Uterus (tissue), 2 donors: Measurements from ENCODE around the gene NUP93.

Experiments used
- POLR2A ChIP-seq, 2 donors: fragments of 450-650 bp; IDR thresholded peaks; one replicate each; pipeline ENCODE4 v1.6.1; 2016; ENCODE audit warnings: antibody characterized with exemption in 2 of 2, mild to moderate bottlenecking in 1 of 2, moderate library complexity in 1 of 2
- TF ChIP-seq, protein P1 (sequence below), 4 experiments: fragments of 200-600 bp in 2 of 4; fragments of 450-650 bp in 2 of 4; sonication (generic) in 2 of 4; IDR thresholded peaks; one replicate each; pipeline ENCODE4 v1.5.1; 2016 to 2019; ENCODE audit warnings: antibody characterized with exemption in 4 of 4, mild to moderate bottlenecking in 2 of 4, moderate library complexity in 1 of 4

DNA sequence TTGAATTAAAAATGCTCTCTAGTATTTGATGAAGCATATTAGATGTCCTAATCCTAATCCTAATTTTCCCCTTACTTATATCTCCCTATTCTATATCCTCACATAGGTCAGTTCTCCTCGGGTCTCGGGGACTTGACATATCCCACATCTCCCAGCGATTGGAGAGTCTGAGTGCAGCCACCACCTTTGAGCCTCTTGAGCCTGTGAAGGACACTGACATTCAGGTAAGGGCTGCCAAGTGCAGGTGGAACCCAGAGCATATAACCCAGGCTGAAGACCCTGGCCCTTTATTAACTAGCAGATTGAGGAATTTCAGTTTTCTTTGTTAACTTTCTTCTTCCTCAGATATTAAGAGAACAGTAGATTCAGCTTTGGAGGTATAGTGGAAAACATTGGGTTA is 28.5 kb downstream of the NUP93 start:
- TF ChIP-seq, protein P1, sequence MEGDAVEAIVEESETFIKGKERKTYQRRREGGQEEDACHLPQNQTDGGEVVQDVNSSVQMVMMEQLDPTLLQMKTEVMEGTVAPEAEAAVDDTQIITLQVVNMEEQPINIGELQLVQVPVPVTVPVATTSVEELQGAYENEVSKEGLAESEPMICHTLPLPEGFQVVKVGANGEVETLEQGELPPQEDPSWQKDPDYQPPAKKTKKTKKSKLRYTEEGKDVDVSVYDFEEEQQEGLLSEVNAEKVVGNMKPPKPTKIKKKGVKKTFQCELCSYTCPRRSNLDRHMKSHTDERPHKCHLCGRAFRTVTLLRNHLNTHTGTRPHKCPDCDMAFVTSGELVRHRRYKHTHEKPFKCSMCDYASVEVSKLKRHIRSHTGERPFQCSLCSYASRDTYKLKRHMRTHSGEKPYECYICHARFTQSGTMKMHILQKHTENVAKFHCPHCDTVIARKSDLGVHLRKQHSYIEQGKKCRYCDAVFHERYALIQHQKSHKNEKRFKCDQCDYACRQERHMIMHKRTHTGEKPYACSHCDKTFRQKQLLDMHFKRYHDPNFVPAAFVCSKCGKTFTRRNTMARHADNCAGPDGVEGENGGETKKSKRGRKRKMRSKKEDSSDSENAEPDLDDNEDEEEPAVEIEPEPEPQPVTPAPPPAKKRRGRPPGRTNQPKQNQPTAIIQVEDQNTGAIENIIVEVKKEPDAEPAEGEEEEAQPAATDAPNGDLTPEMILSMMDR (IDR thresholded peaks at IDR 0.05): no peak
- no peak for TF ChIP-seq POLR2A (IDR thresholded peaks at IDR 0.05)
